ENCODE results near the gene AIFM3. TPM values are rescaled to one million over a fixed set of nuclear protein-coding genes. Genes with fewer than 3 reads are reported as not detected.

The AIFM3 gene
- total and polyA plus RNA-seq, 2 of the 13 experiments (the other 11 are each of a cell fraction or from before 2014, with no cell fraction given): 9.0 to 15.3 TPM

- no peak for TF ChIP-seq THRA (CRISPR knock-in tag; IDR thresholded peaks at IDR 0.05; ENCODE audit: borderline replicate concordance)
- no peak for TF ChIP-seq ZFY (CRISPR knock-in tag; IDR thresholded peaks at IDR 0.05)
- TF ChIP-seq ZNF235 (CRISPR knock-in tag; IDR thresholded peaks at IDR 0.05; ENCODE audit: borderline replicate concordance): no peak
- TF ChIP-seq ARID5B (CRISPR knock-in tag; IDR thresholded peaks at IDR 0.05): 0 out of 2 replicates have a peak, but pooled peaks have one; percentile 3
- no peak for TF ChIP-seq ZNF431 (CRISPR knock-in tag; IDR thresholded peaks at IDR 0.05; ENCODE audit: borderline replicate concordance, low read depth)
- TF ChIP-seq CENPX (CRISPR knock-in tag; IDR thresholded peaks at IDR 0.05): no peak
- TF ChIP-seq NFAT5 (CRISPR knock-in tag; IDR thresholded peaks at IDR 0.05): no peak
- TF ChIP-seq MATR3 (CRISPR knock-in tag; IDR thresholded peaks at IDR 0.05): no peak
- TF ChIP-seq ZBTB44 (CRISPR knock-in tag; IDR thresholded peaks at IDR 0.05): no peak
- TF ChIP-seq ZKSCAN8 (CRISPR knock-in tag; IDR thresholded peaks at IDR 0.05; ENCODE audit: borderline replicate concordance): no peak
- no peak; the same call in 1 of the 2 replicates for TF ChIP-seq MYC (CRISPR knock-in tag; IDR thresholded peaks at IDR 0.05; ENCODE audit: borderline replicate concordance)
- no peak for TF ChIP-seq ZFP36L1 (CRISPR knock-in tag; IDR thresholded peaks at IDR 0.05)
- peak; percentile 52 for TF ChIP-seq SALL1 (CRISPR knock-in tag; IDR thresholded peaks at IDR 0.05)
- no peak for TF ChIP-seq JDP2 (CRISPR knock-in tag; IDR thresholded peaks at IDR 0.05; ENCODE audit: borderline replicate concordance)
- TF ChIP-seq ZIK1 (CRISPR knock-in tag; IDR thresholded peaks at IDR 0.05; ENCODE audit: borderline replicate concordance, low read depth): 0 out of 2 replicates have a peak, but pooled peaks have one; percentile 46
- TF ChIP-seq AHR (CRISPR knock-in tag; IDR thresholded peaks at IDR 0.05): no peak
Measured at GRCh38 chr22:20956258-20957101, 10.6 kb upstream of the AIFM3 start (continued).
